ENCODE results near the gene TTYH1. TPM values are rescaled to one million over a fixed set of nuclear protein-coding genes. Genes with fewer than 3 reads are reported as not detected.

The TTYH1 gene
- total and polyA plus RNA-seq, 9 of the 15 experiments (the other 6 are each of a cell fraction or from before 2014, with no cell fraction given), result 0.08 TPM; not detected in 8

DNA sequence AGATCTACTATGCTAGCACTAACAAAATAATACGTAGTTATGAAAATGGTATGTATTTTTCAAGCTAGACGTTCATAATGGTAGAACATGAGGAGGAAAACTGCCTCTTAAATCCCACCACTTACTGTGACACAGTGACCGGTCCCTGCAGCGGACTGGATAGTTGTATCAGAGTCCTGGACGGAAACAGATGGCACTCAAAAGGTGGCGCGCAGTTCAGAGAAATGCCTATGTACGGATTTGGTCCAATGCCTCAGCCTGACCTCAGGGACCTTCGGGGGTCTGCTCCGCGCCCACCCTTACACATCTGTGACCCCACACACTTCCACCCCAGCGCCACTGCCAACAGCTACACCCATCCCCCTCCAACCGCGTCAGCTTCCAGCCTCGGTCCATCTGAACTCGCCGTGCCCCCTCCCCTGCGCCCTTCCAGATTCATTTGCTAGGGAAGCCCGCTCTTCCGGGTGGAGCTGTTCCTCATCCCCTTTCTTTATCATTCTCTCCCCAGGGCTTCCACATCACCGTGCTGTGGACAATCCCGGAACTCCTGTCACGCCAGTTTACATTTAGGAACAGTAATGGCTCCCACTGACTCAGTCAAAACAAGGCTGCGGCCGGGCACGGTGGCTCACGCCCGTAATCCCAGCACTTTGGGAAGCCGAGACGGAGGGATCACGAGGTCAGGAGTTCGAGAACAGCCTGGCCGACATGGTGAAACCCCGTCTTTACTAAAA, 32.9 kb downstream of the TTYH1 start (continued):
- TF ChIP-seq DPF2 (IDR thresholded peaks at IDR 0.05), result no peak; the same call in 1 of the 2 replicates
- no peak for TF ChIP-seq RBFOX2 (IDR thresholded peaks at IDR 0.05; ENCODE audit: low read depth, low read length)
- TF ChIP-seq POLR2A (conservative IDR thresholded peaks at IDR 0.05), result no peak
- no peak for TF ChIP-seq HEY1 (CRISPR knock-in tag; IDR thresholded peaks at IDR 0.05; ENCODE audit: borderline replicate concordance)
- no peak for TF ChIP-seq DDX20 (tag; IDR thresholded peaks at IDR 0.05; ENCODE audit: low read depth)
- TF ChIP-seq RNF2 (IDR thresholded peaks at IDR 0.05), result no peak
- TF ChIP-seq, protein P1, sequence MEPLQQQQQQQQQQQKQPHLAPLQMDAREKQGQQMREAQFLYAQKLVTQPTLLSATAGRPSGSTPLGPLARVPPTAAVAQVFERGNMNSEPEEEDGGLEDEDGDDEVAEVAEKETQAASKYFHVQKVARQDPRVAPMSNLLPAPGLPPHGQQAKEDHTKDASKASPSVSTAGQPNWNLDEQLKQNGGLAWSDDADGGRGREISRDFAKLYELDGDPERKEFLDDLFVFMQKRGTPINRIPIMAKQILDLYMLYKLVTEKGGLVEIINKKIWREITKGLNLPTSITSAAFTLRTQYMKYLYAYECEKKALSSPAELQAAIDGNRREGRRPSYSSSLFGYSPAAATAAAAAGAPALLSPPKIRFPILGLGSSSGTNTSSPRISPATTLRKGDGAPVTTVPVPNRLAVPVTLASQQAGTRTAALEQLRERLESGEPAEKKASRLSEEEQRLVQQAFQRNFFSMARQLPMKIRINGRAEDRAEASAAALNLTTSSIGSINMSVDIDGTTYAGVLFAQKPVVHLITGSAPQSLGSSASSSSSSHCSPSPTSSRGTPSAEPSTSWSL (CRISPR knock-in tag; IDR thresholded peaks at IDR 0.05; ENCODE audit: borderline replicate concordance), result no peak
- no peak for TF ChIP-seq ZNF583 (CRISPR knock-in tag; IDR thresholded peaks at IDR 0.05)
- no peak for TF ChIP-seq BCOR (IDR thresholded peaks at IDR 0.05)
- TF ChIP-seq, protein P2, sequence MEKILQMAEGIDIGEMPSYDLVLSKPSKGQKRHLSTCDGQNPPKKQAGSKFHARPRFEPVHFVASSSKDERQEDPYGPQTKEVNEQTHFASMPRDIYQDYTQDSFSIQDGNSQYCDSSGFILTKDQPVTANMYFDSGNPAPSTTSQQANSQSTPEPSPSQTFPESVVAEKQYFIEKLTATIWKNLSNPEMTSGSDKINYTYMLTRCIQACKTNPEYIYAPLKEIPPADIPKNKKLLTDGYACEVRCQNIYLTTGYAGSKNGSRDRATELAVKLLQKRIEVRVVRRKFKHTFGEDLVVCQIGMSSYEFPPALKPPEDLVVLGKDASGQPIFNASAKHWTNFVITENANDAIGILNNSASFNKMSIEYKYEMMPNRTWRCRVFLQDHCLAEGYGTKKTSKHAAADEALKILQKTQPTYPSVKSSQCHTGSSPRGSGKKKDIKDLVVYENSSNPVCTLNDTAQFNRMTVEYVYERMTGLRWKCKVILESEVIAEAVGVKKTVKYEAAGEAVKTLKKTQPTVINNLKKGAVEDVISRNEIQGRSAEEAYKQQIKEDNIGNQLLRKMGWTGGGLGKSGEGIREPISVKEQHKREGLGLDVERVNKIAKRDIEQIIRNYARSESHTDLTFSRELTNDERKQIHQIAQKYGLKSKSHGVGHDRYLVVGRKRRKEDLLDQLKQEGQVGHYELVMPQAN (IDR thresholded peaks at IDR 0.05; ENCODE audit: borderline replicate concordance), result peak; percentile 74; the same call in 1 of the 2 replicates
- TF ChIP-seq FOXJ3 (CRISPR knock-in tag; IDR thresholded peaks at IDR 0.05), result no peak
- TF ChIP-seq, protein P3, sequence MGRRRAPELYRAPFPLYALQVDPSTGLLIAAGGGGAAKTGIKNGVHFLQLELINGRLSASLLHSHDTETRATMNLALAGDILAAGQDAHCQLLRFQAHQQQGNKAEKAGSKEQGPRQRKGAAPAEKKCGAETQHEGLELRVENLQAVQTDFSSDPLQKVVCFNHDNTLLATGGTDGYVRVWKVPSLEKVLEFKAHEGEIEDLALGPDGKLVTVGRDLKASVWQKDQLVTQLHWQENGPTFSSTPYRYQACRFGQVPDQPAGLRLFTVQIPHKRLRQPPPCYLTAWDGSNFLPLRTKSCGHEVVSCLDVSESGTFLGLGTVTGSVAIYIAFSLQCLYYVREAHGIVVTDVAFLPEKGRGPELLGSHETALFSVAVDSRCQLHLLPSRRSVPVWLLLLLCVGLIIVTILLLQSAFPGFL (CRISPR knock-in tag; IDR thresholded peaks at IDR 0.05), result no peak
- no peak for TF ChIP-seq RFX7 (CRISPR knock-in tag; IDR thresholded peaks at IDR 0.05)
- TF ChIP-seq, protein P4, sequence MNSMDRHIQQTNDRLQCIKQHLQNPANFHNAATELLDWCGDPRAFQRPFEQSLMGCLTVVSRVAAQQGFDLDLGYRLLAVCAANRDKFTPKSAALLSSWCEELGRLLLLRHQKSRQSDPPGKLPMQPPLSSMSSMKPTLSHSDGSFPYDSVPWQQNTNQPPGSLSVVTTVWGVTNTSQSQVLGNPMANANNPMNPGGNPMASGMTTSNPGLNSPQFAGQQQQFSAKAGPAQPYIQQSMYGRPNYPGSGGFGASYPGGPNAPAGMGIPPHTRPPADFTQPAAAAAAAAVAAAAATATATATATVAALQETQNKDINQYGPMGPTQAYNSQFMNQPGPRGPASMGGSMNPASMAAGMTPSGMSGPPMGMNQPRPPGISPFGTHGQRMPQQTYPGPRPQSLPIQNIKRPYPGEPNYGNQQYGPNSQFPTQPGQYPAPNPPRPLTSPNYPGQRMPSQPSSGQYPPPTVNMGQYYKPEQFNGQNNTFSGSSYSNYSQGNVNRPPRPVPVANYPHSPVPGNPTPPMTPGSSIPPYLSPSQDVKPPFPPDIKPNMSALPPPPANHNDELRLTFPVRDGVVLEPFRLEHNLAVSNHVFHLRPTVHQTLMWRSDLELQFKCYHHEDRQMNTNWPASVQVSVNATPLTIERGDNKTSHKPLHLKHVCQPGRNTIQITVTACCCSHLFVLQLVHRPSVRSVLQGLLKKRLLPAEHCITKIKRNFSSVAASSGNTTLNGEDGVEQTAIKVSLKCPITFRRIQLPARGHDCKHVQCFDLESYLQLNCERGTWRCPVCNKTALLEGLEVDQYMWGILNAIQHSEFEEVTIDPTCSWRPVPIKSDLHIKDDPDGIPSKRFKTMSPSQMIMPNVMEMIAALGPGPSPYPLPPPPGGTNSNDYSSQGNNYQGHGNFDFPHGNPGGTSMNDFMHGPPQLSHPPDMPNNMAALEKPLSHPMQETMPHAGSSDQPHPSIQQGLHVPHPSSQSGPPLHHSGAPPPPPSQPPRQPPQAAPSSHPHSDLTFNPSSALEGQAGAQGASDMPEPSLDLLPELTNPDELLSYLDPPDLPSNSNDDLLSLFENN (IDR thresholded peaks at IDR 0.05; ENCODE audit: low read depth in 2 of 2, low read length in 2 of 2), result no peak
- no peak for TF ChIP-seq ZNF717 (CRISPR knock-in tag; IDR thresholded peaks at IDR 0.05)
- no peak for TF ChIP-seq NCOA6 (IDR thresholded peaks at IDR 0.05)
- TF ChIP-seq, protein P5, sequence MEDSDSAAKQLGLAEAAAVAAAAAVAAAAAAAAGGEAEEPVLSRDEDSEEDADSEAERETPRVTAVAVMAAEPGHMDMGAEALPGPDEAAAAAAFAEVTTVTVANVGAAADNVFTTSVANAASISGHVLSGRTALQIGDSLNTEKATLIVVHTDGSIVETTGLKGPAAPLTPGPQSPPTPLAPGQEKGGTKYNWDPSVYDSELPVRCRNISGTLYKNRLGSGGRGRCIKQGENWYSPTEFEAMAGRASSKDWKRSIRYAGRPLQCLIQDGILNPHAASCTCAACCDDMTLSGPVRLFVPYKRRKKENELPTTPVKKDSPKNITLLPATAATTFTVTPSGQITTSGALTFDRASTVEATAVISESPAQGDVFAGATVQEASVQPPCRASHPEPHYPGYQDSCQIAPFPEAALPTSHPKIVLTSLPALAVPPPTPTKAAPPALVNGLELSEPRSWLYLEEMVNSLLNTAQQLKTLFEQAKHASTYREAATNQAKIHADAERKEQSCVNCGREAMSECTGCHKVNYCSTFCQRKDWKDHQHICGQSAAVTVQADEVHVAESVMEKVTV (CRISPR knock-in tag; IDR thresholded peaks at IDR 0.05), result no peak
- TF ChIP-seq HLTF (IDR thresholded peaks at IDR 0.05), result no peak
- no peak for TF ChIP-seq ZNF165 (CRISPR knock-in tag; IDR thresholded peaks at IDR 0.05; ENCODE audit: borderline replicate concordance)
- no peak for TF ChIP-seq TRIM24 (IDR thresholded peaks at IDR 0.05)
- TF ChIP-seq HDGF (IDR thresholded peaks at IDR 0.05), result no peak
- TF ChIP-seq ZNF79 (CRISPR knock-in tag; IDR thresholded peaks at IDR 0.05; ENCODE audit: low read depth), result no peak

All from K562 (cell line).